Activated CD4-positive, CD25-positive, alpha-beta regulatory T cell treated with anti-CD3 and anti-CD28 coated beads, Interleukin-2, amount 50 U/mL, for 24 hours (primary cell): Measurements from ENCODE around the gene DDX3X.
"Not testable (repeated sequence)": the region's sequence is repeated elsewhere in the genome, so short reads cannot be mapped to it uniquely, and the experiment has no call there.

Experiments
- ATAC-seq, 2 donors: fragments of 150-1000 bp; cut with Tn5 transposase; one replicate each; pipeline ENCODE4 v1.10.0; 2021; ENCODE audit warnings: mild to moderate bottlenecking in 1 of 2, moderate library complexity in 1 of 2

The DDX3X gene

GRCh38 chrX:41329101-41329500 is 4.9 kb upstream of the DDX3X start:
- no peak for ATAC-seq

GRCh38 chrX:41332005-41332404 is 2.0 kb upstream of the DDX3X start:
- no peak for ATAC-seq

GRCh38 chrX:41332408-41333002 is 1.5 kb upstream of the DDX3X start:
- no peak for ATAC-seq

- peak; percentile 48 to 49 for ATAC-seq
Observed at GRCh38 chrX:41333003-41333743, 789 bp upstream of the DDX3X start.

GRCh38 chrX:41334363-41335197 is 618 bp downstream of the DDX3X start:
- ATAC-seq, result peak; percentile 15 to 21

- no peak for ATAC-seq
Observed at GRCh38 chrX:41335198-41335957, 1.4 kb downstream of the DDX3X start.

- ATAC-seq, result no peak
Observed at GRCh38 chrX:41335958-41336331, 2.0 kb downstream of the DDX3X start.

- ATAC-seq, result no peak
Observed at GRCh38 chrX:41336447-41336846, 2.5 kb downstream of the DDX3X start.

GRCh38 chrX:41337140-41337539 is 3.2 kb downstream of the DDX3X start:
- no peak for ATAC-seq

GRCh38 chrX:41338436-41338835 is 4.5 kb downstream of the DDX3X start:
- ATAC-seq, result no peak

GRCh38 chrX:41339148-41339547 is 5.2 kb downstream of the DDX3X start:
- ATAC-seq, result no peak

GRCh38 chrX:41344053-41344452 is 10.1 kb downstream of the DDX3X start:
- no peak for ATAC-seq

- no peak for ATAC-seq
Observed at GRCh38 chrX:41347186-41347585, 13.2 kb downstream of the DDX3X start.

GRCh38 chrX:41348551-41348950 is 14.6 kb downstream of the DDX3X start:
- no peak for ATAC-seq

- ATAC-seq, result peak; percentile 12 to 43
Observed at GRCh38 chrX:41350150-41350975, 16.4 kb downstream of the DDX3X start.

- peak in 1 of 2 donors; percentile 49 for ATAC-seq
Observed at GRCh38 chrX:41350976-41351569, 17.1 kb downstream of the DDX3X start.

GRCh38 chrX:41351923-41352322 is 18.0 kb downstream of the DDX3X start:
- no peak for ATAC-seq

- ATAC-seq, result no peak
Observed at GRCh38 chrX:41352329-41352838, 18.4 kb downstream of the DDX3X start.

- ATAC-seq, result no peak
Observed at GRCh38 chrX:41353985-41354384, 20.0 kb downstream of the DDX3X start.

- ATAC-seq, result no peak
Observed at GRCh38 chrX:41369152-41369551, 35.2 kb downstream of the DDX3X start.

- not testable (repeated sequence) for ATAC-seq
Observed at GRCh38 chrX:41371575-41371974, 37.6 kb downstream of the DDX3X start.
